GM18502 (cell line): ENCODE results near the gene POLR3GL.
A peak's percentile ranks its signal among the peaks of the same experiment; 100 is the strongest.

ENCODE experiments used
- ATAC-seq: cut with Tn5 transposase; IDR thresholded peaks from one replicate; pipeline ENCODE4 v1.9.1; 2021; ENCODE audit warnings: mild to moderate bottlenecking; ENCODE audit not compliant: unreplicated experiment, poor library complexity

POLR3GL gene

DNA sequence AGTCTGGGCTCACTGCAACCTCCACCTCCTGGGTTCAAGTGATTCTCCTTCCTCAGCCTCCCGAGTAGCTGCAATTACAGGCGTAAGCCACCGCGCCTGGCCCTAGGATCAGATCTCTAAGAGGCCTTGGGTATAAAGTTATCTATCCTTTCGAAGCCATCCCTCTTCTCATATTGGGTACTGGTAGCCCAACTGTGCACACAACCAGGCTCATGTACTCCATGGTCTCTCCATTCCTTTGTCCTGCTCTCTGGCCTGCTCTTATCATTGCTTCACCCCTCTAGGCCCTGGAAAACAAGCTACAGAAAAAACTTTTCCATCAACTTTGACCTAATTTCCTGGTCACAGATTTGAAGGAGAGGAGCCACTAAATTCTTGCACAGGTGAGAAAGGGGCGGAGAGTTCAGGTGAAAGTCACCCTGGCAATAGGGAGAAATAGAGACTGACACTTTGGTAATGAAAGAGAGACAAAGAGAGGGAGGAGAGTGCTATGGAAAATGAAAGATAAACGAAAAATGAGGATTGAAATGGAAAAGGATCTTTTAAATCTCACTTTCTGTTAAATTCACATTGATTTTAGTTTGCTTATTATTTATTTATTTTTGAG, 25.9 kb downstream of the POLR3GL start:
- no peak for ATAC-seq

DNA sequence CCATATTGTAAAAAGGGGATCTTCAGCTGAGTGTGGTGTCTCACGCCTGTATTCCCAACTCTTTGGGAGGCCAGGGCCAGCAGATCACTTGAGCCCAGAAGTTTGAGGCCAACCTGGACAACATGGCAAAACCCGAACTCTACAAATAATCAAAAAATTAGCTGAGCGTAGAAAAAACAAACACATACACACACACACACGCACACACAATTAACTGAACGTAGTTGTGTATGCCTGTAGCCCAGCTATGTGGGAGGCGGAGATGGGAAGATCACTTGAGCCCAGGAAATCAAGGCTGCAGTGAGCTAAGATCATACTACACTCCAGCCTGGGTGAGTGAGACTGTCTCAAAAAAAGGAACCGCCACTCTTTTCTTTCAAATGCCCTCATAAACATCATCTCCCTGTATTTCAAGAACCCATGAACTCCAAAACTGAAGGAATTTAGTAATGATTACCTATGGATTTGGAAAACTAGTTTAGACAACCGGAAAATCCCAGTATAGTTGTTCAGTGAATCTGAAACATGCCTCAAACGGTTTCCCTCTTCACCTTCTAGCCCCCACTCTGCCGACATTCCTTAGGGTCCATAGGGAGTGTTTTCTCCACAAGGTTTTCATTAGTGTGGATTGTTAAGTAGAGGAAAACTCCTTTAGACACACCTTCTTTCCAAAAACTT, 27.4 kb downstream of the POLR3GL start:
- ATAC-seq: no peak

DNA sequence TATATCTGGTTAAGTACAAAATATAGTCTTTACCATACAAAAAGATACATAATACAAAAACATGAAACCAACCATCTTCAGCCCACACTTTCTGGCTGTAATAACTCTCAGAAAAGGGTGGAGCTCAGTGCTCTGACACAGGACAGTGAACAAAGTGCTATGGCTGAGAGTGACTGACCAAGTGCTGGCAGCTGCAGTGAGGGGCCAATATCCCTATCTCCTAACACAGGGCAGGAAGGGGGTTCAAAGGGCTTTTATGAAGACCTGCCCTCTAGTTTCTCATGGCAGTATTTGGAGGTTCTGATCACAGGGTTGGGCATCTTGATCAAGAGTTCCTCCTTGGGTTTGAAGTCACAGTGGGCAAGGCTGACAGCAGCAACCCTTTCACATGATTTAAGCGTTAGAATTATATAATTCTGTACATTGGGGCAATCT, 28.0 kb downstream of the POLR3GL start:
- ATAC-seq: no peak

DNA sequence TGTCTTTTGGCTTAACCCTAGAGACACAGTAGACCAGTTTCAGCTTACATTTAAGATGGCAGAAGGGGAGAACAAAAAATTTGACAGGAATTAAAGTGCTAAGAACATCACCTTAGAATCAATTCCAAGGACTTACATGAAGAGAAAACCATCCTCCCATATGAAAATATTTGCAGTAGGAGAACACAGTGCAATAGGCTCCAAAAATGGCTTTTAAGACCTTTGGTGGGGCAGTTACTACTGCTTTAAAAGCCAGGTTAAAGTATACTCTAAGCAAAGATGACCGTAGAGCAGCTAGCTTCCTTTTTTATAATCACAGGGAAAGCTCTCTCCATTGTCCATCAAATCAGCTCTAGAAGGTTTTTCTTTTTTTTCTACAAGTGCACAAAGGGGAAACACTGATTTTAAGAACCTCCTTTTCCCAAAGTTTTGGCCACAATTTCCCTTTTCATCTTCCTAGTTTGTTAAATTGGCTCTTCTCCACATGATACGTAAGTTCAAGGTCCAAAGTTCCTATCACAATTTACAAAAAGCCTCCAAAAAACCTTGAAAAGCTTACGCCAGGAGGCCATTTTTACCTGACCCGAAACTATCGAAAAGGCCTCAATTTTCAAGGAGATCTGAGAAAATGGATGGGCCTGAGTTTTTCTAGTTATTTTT, 28.6 kb downstream of the POLR3GL start:
- ATAC-seq: no peak

DNA sequence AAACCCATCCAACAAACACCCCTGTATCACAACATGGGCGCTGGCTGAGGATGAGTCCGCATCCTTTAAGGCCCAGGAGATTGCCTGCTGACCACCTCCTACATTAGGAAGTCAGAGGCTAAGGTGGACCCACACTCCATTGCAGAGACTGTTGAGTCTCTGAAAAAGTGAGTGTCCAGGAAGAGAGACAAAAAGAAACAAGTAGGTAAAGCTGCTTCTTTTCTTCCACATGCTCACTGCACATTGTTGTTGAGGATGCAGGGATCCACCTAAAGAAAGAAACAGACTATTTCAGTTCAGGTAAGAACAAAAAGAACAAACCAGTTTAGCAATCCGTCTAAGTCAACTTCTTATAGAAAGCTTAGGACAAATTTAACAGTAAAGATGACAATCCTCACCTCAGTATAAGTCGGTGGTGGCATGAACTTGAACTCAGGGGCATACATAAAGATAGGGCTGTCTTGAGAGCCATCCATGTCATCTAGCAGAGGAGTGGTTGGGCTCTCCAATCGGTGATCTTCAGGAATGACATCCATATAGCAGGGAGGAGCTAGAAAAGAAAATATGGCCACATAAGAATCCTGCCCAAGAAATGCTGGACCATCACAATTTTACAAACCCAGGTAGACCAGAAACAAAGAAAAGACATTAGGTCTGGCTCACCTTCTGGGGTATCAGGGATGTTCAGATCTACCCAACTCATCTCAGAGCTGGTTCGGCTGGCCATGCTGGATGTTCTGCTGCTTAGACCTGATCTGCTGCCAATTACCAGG, 29.3 kb downstream of the POLR3GL start:
- no peak for ATAC-seq

DNA sequence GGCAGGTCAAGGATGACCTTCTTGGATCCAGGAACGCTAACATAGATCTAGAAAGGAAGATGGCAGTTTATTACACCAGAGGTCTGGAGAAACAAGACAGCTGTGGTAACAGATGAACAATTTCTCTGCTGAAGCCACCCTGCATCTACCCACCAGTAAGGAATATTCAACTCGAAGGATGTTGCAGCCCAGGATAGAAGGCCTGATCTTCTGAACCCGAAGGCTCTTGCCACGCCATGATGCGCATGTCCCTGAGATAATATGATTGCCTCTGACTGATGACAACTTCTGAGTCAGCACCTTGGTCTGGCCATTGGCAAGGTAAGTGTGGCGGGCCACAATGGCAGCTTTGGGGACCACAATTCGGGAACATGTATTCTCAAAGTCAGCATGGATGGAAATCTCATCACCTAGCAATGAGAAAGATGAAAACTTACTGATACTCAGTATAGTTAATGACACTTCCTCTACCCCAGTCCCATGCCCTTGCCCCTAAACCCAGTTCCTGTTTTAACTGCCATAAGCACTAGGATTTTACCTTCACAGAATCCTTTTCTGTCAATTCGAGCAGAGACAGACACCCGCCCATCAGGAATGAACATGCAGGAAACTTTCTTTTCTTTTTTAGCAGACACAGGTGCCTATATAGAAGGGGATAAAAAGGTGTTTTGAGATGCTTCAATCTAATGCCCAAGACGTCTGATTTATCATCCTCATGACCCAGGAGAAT, 30.1 kb downstream of the POLR3GL start:
- no peak for ATAC-seq

DNA sequence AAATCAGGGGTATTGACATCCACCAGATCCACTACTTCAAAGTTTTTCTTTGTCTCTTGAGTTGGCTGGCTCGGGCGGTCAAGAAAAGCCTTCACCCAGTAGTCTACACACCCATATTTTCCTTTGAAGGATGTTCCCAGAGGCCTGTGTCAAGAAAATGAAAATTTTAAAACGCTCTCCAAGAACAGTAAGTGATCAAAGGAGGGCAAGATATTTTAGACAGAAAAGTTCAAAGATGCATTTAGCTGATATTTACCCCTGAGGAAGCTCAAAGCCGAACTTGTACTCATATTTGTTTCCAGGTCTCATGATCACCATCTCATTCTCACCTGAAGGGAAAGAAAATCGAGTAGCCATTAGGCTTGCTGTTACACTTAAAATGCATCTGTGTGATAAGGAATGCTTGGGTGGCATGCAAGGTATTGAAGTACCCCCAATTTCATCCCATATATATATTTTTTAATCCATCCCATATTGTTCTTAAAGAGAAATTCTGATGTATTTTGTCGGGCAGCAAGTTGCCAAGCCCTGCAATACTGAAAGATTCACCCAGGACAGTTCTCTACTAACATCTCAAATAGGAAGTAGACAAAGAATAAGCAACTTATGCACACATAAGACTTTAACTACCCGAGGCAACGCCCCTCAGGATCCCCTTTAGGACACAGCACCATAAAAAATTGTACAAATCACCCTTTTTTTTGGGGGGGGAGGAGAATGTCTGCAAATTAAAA, 30.8 kb downstream of the POLR3GL start:
- ATAC-seq: no peak

DNA sequence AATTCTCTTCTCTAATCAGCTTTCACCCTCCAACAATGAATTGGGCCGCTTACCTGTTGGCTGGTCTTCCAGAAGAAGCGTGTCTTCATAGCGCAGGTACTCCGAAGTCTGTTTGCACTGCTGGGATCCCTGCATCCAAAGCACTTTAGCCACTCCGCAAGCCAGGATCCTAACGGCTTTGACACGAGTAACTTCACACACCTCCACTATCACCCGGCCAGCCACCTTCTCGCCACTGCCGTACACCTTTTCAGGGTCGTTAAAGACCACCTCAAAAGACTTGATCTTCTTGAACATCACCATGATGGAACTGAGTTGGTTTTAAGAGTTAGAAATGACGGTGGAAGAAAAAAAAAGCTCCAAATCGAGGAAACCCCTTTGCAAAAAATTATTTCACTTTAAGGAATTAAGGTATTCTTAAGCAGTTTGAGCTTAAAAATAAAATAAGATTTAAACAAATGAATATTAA, 31.5 kb downstream of the POLR3GL start:
- no peak for ATAC-seq

DNA sequence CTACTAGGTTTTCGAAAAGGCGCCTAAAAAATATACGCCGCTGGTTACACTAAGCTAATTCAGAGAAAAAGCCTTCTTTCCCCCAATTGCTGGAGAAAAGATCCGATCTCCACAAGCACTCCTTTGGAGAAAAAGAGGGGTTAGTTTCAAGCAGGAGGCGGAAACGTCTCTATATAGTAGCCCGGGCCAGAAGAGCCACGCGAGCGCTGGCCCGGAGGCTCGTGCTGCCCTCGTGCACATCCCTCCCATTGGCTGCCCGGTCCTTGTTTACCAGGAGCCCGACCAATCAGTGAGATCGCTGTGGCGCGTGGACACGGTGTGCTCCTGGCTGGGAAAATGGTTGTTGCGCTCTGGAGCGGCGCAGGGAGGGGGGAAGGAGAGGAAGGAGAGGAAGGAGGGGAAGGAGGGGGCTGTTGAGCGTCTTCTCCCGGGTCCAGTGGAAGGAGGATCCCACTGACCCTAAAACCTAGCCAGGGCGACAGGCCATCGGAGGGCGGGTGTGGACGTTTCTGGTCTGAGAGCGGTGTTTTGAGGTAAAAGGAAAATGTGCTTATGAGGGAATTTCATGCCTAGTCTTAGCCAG, 32.0 kb downstream of the POLR3GL start, which contains the start of gene TXNIP:
TSS of gene TXNIP (minus strand) at position 147 of the 583 bp plus-strand sequence. CDS start 313 bp downstream, outside the sequence.
- ATAC-seq: peak; percentile 90

DNA sequence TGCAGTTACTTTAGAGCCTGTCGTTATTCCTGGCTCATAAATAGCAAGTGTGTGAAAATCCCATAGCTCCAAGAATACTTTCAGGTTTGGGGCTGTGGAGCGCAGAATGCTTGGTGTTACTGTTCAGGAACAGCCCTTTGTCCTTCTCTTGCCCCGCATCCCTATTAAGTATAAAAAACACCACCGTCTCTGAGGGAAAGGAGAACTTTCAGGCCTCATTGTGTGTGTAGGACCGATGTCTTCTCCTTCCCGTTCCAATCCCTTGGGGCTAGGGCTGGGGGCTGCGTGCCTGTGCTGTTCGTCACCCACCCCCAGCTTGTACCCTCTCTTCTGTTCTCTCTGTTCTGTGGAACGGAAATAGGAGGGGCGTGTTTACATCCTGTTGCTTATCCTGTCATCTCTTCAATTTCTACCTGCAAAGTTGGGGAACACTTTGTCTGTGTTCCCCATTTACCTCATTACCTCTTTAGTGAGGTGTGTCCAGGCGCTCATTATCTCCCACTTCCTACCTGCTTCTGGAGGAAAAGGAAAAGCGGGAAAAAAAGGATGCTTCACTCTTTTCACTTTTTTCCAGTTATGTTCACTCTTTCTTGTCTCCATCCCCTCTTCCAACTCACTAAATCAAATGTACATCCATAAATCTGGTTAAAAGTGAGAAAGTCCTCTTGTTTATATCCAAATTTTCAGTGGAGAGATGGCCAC, 32.7 kb downstream of the POLR3GL start:
- peak; percentile 43 for ATAC-seq

DNA sequence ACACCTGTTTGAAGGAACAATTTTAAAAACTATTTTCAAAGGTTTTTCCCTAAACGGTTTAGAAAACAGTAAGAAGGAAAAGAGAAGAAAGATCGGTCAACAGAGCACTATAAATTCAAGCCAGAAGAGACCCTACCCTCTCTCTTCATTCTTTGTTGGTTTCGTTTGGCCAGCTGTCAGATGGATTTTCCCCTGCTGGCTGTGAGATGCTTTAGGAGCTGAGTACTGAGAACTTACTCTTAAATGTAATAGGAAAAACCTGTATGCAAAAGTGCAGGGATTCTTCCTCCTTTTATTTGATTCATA, 33.2 kb downstream of the POLR3GL start:
- ATAC-seq: no peak

DNA sequence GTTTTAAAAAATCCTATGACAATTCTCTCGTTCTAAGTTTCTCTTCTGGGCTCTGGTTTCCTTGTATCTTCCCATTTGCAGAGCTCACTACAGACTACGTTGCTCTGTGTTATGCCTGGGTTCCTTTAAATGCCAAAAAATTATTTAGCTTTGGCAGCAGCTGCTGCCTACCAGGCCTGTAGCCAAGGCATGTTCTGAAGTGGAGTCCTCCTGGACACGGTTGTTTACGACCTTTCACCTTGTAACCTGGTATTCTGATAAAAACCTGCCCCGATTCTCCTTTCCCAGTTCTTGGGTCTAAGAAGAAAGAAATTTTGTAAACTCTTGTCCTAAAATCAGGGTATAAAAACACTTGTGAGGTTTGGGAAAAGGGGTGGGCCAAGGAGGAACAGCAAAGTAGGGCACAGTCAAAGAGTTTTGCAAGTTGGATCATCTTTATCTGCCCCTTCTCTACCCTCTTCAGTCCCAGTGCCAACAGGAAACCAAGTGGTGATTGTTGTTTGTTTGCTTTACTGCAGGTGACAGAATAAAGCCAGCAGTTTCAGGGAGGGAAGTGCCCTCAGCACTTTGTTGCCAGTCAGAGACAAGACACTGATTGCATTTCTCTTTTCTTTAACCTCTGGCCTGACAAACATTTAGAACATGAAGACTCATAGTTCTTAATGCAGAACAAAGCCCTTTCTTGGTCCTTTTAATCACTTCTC, 35.0 kb downstream of the POLR3GL start:
- no peak for ATAC-seq

DNA sequence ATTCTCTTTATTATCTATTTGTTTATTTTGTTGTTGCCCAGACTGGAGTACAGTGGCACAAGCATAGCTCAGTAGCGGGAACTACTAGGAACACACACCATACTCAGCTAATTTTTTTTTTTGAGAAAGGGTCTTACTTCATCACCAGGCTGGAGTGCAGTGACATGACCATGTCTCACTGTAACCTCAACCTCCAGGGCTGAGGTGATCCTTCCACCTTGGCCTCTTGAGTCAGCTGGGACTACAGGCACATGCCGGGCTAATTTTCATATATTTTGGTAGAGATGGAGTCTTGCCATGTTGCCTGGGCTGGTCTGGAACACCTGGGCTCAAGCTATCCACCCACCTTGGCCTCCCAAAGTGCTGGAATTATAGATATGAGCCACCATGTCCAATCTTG, 37.2 kb downstream of the POLR3GL start:
- ATAC-seq: no peak

DNA sequence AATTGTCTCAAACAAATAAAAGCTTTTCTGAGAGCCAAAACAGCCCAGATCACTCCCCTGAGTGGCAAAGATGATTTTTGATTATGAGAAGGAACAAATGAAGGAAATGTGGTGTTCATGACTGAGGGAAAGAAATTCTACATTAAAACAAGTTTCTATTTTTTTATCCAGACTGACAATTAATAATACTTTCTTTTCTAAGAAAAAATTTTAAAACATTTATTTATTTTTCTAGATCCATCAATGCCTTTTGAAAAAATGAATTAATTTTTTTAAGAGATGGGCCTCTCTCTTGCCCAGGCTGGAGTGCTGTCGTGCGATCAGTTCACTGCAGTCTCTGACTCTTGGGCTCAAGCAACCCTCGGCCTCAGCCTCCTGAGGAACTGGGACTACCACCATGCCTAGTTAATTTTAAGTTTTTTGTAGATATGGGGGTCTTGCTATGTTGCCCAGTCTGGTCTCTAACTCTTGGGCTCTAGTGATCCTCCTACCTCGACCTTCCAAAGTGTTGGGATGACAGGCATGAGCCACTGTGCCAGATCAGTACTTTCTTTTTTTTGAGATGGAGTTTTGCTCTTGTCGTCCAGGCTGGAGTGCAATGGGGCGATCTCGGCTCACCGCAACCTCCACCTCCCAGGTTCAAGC, 43.1 kb downstream of the POLR3GL start:
- no peak for ATAC-seq

DNA sequence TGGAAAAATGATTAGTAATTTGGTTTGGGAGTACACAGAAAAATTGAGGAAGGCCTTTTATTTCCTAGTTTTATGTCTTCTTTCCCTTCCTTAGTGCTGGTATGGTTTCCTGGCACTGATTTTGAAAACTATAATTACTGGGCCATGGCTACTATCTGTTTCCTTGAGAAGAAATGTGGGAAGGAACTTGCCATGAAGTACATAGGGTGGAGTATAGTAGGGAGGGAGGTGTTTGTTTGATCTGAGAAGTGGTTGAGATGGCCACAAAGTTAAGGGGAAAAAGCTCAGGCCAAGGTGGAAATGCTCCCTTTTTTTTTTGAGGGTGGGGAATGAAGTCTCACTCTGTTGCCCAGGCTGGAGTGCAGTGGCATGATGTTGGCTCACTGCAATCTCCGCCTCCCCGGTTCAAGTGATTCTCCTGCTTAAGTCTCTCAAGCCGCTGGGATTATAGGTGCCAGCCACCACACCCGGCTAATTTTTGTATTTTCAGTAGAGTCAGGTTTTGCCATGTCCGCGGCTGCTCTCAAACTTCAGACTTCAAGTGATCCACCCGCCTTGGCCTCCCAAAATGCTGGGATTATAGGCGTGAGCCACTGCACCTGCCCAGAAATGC, 45.7 kb downstream of the POLR3GL start:
- ATAC-seq: no peak

DNA sequence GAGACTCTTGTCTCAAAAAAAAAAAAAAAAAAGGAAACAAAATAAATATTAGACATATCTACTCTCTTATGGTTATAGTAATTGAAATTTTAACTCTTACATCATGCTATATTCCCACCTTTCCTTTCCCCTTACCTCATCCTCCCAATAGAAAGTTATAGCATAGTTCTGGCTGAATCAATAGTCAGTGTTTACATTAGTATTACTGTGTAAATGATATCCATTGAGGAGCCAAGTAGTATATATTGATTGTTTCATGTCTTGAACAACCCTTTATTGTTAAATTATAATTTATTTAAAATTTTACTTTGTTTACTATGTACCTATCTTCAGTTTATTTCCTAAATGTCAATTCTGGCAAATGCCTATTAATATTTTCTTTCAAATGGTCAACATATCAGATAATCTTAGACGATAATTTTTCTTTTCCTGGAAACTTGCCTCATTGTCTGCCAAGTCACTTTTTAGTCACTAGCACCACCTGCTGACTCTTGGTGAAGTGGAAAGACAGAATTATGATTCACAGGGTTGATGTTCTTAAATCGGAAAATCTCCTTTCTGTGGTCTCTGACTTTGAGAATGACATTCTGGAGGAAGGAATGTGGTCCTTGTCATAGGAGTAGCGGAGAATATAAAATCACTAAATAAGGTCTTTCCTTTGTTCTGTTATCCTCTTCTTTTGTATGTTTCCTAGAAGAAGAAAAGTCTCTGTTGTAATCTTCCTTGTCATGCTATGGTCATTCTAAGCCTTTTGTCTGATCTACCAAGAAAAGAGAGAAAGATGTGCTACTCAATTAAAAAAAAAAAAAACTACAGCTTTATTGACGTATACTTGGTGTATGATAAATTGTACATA, 48.4 kb downstream of the POLR3GL start:
- ATAC-seq: no peak
